Stimulated activated naive CD8-positive, alpha-beta T cell treated with anti-CD3 and anti-CD28 coated beads, Interleukin-15, amount 100 ng/mL, for 72 hours (primary cell): ENCODE measurements around the gene TNPO1.
A peak's percentile ranks its signal among the peaks of the same experiment; 100 is the strongest.

ENCODE experiments used
- ATAC-seq: fragments of 150-1000 bp; cut with Tn5 transposase; 2 replicates; pipeline ENCODE4 v1.10.0; 2021; ENCODE audit warnings: mild to moderate bottlenecking, moderate library complexity
- DNase-seq, 2 donors: peaks; one replicate each; pipeline ENCODE4 v3.0.0; 2021 to 2022
- H3K27ac Mint-ChIP-seq, 2 donors: one replicate each; pipeline ENCODE4 v1.8.0; 2022; ENCODE audit warnings: mild to moderate bottlenecking in 2 of 2, mixed read lengths in 2 of 2, moderate library complexity in 2 of 2
- H3K27me3 Mint-ChIP-seq: one replicate; pipeline ENCODE4 v1.8.0; 2022; ENCODE audit warnings: mixed read lengths
- H3K4me1 Mint-ChIP-seq: one replicate; pipeline ENCODE4 v1.8.0; 2022; ENCODE audit warnings: mild to moderate bottlenecking, mixed read lengths
- H3K4me3 Mint-ChIP-seq, 2 donors: one replicate each; pipeline ENCODE4 v1.8.0; 2022; ENCODE audit warnings: mild to moderate bottlenecking in 2 of 2, mixed read lengths in 2 of 2, moderate library complexity in 1 of 2
- H3K9me3 Mint-ChIP-seq, 2 donors: one replicate each; pipeline ENCODE4 v1.8.0; 2022; ENCODE audit warnings: mixed read lengths in 2 of 2

Gene TNPO1

DNA sequence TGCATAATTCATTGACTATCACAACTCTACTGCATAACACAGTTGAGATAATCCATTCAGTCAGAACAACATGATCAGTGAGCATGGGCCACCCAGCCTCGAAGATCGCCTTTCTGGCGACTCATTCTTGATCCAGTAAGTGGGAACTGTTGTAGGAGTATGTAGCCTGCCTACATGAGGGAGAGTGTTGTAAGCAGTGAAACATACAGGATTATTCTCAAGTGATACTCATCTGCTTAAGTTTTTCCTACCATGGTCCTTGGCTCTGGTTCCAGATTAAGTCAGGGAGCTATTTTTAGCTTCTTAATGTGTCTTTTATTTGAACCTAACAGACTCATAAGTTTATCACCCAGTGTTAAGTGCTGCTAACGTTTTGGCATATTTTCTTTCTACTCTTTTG is 44.0 kb downstream of the TNPO1 start:
- H3K9me3 Mint-ChIP-seq: no peaks in the 10 kb centered on the region
- H3K4me3 Mint-ChIP-seq: no peak overlapping the region
- no peak overlapping the region for H3K27ac Mint-ChIP-seq
- no peaks in the 10 kb centered on the region for H3K27me3 Mint-ChIP-seq
- DNase-seq (no peak), ATAC-seq (no peak)
- peaks cover 17% of the 10 kb centered on the region for H3K4me1 Mint-ChIP-seq

DNA sequence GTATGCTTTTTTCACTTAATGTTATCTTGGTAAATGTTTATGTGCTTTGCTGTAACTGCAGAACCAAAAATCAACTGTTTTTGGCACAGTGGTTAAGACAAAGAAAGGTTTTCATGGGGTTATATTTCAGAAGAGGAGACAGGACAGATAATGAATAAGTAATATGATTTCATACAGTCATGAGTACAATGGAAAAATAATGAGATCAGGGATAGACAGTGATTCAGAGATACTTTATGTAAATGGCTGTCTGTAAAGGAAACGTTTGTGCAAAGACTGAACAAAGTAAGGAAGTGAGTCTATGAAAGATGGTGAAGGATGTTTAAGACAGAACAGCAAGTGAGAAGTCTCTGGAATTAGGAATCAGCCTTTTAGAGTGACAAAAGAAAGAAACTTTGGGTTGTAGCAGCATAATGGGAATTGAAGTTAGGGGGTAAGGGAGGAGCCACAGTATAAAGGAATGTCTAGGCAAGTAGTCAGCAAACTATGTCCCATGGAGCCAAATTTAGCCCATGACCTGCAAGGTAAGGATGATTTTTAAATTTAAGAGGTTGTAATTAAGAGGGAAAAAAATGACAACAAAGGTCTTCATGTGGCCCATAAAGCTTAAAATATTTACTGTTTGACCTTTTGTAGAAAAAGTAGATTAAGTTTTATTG is 55.0 kb downstream of the TNPO1 start:
- DNase-seq (no peak), ATAC-seq (no peak)
- H3K4me3 Mint-ChIP-seq: no peak overlapping the region
- peaks cover 8% of the 10 kb centered on the region for H3K4me1 Mint-ChIP-seq
- H3K9me3 Mint-ChIP-seq: no peaks in the 10 kb centered on the region
- H3K27ac Mint-ChIP-seq: peak overlapping the region; percentile 71 to 73
- no peaks in the 10 kb centered on the region for H3K27me3 Mint-ChIP-seq

DNA sequence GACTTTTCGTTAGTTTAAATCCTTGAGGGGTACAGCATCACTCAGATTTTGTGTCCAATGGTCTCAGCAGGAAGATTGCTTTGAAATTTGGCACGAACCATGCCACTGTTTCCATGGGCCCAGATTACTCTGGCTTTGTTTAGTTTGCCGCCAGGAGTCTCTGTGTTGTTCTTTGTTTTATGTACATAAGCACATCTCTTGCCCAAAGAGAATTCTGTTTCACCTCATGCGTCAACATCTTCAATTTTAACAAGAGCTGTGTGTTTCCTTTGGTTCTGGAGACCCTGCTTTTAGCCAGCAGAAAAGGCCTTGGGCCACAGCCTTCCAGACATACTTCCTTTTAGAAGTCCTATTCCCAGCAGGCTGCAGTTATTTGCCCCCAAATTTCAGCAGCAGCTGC is 62.4 kb downstream of the TNPO1 start:
- no peaks in the 10 kb centered on the region for H3K9me3 Mint-ChIP-seq
- H3K27ac Mint-ChIP-seq: peak overlapping the region in 1 of 2 donors; percentile 40
- no peak overlapping the region for H3K4me3 Mint-ChIP-seq
- no peaks in the 10 kb centered on the region for H3K27me3 Mint-ChIP-seq
- ATAC-seq: no peak
- H3K4me1 Mint-ChIP-seq: peaks cover 4% of the 10 kb centered on the region
- no peak for DNase-seq

DNA sequence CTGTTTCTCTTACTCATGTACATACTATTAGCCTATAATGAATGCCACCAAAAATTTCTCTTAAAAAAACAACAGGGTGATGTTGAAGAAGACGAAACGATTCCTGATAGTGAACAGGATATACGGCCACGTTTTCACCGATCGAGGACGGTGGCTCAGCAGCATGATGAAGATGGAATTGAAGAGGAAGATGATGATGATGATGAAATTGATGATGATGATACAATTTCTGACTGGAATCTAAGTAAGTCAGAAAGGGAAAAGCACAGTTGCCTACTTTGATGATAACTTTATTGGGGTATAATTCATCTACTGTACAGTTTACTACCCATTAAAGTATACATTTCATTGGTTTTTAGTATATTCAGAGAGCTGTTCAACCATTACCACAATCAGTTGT is 66.5 kb downstream of the TNPO1 start:
- ATAC-seq (no peak), DNase-seq (no peak)
- H3K4me3 Mint-ChIP-seq: no peak overlapping the region
- H3K9me3 Mint-ChIP-seq: no peaks in the 10 kb centered on the region
- peaks cover 4% of the 10 kb centered on the region for H3K4me1 Mint-ChIP-seq
- H3K27me3 Mint-ChIP-seq: no peaks in the 10 kb centered on the region
- no peak overlapping the region for H3K27ac Mint-ChIP-seq

DNA sequence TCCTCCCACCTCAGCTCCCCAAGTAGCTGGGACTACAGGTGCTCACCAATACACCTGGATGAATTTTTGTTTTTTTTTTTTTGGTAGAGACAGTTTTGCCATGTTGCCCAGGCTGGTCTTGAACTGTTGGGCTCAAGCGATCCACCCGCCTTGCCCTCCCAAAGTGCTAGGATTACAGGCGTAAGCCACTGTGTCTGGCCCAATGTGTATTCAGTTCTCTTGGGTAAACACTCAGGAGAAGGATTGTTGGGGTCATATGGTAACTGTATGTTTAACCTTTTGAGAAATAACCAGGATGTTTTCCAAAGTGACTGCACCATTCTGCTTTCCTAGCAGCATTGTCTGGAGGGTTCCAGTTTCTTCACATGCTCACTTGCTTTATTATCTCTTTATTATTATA is 67.4 kb downstream of the TNPO1 start:
- H3K27ac Mint-ChIP-seq: no peak overlapping the region
- H3K4me1 Mint-ChIP-seq: peaks cover 4% of the 10 kb centered on the region
- ATAC-seq (no peak), DNase-seq (no peak)
- no peaks in the 10 kb centered on the region for H3K9me3 Mint-ChIP-seq
- H3K4me3 Mint-ChIP-seq: no peak overlapping the region
- no peaks in the 10 kb centered on the region for H3K27me3 Mint-ChIP-seq

DNA sequence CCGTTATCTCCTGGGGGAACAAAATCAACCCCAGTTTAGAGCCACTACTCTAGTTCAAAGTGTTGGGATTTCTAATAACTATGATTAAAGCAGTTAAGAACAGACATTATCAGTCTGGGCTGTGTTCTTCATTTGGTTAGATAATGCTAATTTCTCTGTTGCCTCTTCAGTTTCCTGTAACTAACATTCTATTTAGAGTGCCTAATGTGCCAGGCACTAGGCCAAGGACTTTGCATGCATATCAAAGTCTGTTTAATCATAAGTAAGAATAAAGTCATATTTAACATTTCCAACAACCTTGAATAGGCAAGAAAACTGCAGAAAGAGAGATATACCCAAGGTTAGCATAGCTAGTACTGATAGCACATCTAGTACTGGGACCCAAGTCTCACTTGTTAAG is 68.4 kb downstream of the TNPO1 start:
- no peaks in the 10 kb centered on the region for H3K9me3 Mint-ChIP-seq

DNA sequence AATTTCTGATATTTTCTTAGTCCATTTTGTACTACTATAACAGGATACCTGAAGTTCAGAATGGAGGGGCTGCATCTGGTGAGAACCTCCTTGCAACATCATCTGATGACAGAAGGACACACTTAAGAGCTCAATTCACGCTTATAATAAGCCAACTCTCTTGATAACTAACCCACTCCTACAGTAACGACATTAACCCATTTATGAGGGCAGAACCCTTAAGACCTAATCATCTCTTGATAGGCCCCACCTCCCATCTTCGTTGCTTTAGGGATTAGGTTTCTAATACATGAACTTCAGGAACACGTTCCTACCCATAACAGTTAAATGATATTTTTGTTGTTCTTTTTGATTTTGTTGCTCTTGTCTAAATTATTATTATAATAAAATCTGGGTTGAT is 69.4 kb downstream of the TNPO1 start:
- ATAC-seq (no peak), DNase-seq (no peak)
- Mint-ChIP-seq H3K9me3 (no peaks in the 10 kb centered on the region), H3K4me3 (no peak overlapping the region), H3K4me1 (peaks cover 4% of the 10 kb centered on the region), H3K27ac (no peak overlapping the region), H3K27me3 (no peaks in the 10 kb centered on the region)

More for the DNA sequence above, 68.4 kb downstream of the TNPO1 start:
- Mint-ChIP-seq H3K4me1 (peaks cover 4% of the 10 kb centered on the region), H3K27me3 (no peaks in the 10 kb centered on the region), H3K4me3 (no peak overlapping the region), H3K27ac (no peak overlapping the region)
- no peak for ATAC-seq
- no peak for DNase-seq

DNA sequence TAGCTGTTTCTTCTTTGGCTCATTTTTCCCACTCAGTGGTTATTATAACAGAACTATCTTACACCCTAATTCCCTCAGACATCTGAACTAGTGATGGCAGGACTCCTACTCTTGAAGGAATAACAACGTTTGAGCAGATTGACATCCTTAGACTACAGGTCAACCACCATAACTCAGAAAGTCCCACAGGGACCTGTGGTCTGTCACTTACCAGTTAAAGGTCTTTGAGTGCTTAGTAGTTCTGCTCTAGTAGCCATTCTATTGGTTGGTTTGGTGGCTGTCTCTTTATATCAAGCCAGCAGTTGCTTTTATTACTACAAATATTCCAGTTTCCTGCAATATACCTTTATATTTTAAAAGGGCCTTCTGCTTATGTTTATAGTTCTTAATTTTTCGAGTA is 72.1 kb downstream of the TNPO1 start:
- H3K27me3 Mint-ChIP-seq: no peaks in the 10 kb centered on the region
- H3K4me1 Mint-ChIP-seq: peaks cover under 1% of the 10 kb centered on the region
- DNase-seq (no peak), ATAC-seq (no peak)
- no peak overlapping the region for H3K4me3 Mint-ChIP-seq
- no peak overlapping the region for H3K27ac Mint-ChIP-seq
- no peaks in the 10 kb centered on the region for H3K9me3 Mint-ChIP-seq

DNA sequence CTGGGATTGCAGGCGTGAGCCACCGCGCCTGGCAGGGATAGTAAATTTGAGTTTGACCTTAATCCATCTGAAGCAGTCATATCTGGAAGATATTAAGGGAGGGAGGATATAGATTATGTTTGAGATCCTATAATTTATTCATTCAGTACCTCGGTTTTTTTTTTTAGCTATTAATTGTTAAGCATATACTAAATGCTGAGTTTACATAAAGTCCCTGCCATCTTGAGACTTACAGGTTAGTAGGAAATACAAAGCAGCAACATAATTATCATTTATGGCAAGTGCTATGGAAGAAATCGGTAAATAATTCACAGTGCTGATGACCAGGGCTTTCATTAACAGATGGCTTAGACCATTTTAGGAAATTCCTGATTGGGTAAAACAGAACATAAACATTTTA is 72.9 kb downstream of the TNPO1 start:
- ATAC-seq: no peak
- no peak overlapping the region for H3K4me3 Mint-ChIP-seq

DNA sequence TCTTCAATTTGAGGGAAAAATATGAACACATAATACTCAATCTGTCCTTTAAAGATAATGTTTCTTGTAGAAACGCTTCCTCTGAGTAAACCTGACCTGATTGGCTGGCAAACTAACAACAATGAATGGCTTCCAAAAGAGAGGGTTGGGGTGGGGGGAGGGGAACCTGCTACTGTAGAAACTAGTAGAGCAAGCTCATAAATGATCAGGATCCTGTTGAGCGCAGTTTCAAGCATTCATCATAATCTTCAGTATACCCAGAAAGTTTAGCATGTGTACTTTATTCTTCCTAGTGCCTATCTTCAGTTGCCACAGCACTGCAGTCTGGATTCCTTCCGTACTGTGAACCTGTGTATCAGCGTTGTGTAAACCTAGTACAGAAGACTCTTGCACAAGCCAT is 76.4 kb downstream of the TNPO1 start:
- H3K4me1 Mint-ChIP-seq: peaks cover 11% of the 10 kb centered on the region
- ATAC-seq (no peak), DNase-seq (no peak)
- no peak overlapping the region for H3K27ac Mint-ChIP-seq
- H3K4me3 Mint-ChIP-seq: no peak overlapping the region
- no peaks in the 10 kb centered on the region for H3K27me3 Mint-ChIP-seq
- no peaks in the 10 kb centered on the region for H3K9me3 Mint-ChIP-seq

More for the DNA sequence above, 72.9 kb downstream of the TNPO1 start:
- Mint-ChIP-seq H3K4me1 (no peaks in the 10 kb centered on the region), H3K27ac (peak overlapping the region in 1 of 2 donors; percentile 34), H3K27me3 (no peaks in the 10 kb centered on the region), H3K9me3 (no peaks in the 10 kb centered on the region)
- no peak for DNase-seq

DNA sequence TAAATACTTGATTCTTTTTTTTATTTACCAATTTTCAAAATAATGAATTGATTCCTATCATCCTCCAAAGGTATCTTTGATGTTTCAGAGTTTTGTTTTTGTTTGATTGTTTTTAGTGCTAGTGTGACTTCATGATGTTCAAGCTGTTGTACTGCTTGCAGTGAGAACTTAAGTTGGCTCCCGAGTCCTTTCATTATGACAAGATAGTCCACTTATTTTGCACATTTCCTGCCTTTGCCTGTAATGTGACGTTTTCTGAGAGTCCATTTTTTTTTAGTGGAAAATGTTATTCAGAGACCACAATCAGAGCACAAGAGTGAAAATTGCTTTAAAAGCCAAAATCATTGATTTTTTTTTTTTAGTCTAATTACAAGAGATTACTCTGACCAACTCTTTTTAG is 79.3 kb downstream of the TNPO1 start:
- Mint-ChIP-seq H3K9me3 (no peaks in the 10 kb centered on the region), H3K27me3 (no peaks in the 10 kb centered on the region), H3K27ac (peak overlapping the region in 1 of 2 donors; percentile 48), H3K4me1 (peaks cover 11% of the 10 kb centered on the region), H3K4me3 (peak overlapping the region in 1 of 2 donors; percentile 10)
- ATAC-seq: peak; percentile 84
- DNase-seq: no peak

DNA sequence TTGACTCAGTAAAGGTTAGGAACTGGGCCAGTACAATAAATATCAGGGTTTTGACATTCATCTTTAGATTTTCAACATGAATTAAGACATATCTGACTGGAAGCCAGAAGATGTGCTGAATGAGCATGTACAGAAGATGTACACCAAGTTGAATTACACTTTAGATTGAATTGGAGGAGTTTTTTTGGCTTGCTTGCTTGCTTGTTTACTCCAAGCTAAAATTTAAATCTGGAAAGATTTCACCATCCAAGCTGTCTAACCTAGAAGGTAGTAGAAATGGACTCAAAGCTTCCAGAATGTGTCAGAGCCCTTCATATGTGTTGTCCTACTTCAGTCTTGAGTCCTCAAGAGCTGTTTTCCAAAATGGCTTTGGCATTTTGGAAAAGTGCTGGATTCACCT is 90.3 kb downstream of the TNPO1 start:
- H3K4me3 Mint-ChIP-seq: no peak overlapping the region
- H3K27ac Mint-ChIP-seq: no peak overlapping the region
- DNase-seq (no peak), ATAC-seq (no peak)
- H3K9me3 Mint-ChIP-seq: no peaks in the 10 kb centered on the region
- no peaks in the 10 kb centered on the region for H3K4me1 Mint-ChIP-seq
- no peaks in the 10 kb centered on the region for H3K27me3 Mint-ChIP-seq

DNA sequence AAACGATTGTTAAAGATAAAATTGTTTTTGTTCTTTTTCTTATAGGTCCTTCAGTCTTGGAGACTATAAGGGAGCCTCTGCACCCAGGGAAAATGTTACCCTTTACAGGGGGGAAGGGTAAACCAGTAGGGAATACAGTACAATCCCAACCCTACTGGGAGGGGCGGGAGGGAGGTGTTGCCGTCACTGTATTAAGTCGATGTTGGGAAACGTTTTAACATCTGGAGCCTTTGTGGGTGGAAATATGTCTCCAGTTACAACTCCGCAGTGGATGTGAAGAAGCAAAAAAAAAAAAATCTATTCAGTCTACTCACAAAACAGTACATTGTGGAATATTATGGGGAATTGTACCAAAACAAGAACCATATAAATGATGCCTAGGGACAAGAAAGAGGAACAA is 92.2 kb downstream of the TNPO1 start:
- no peak for DNase-seq
- Mint-ChIP-seq H3K4me3 (no peak overlapping the region), H3K27ac (no peak overlapping the region), H3K27me3 (no peaks in the 10 kb centered on the region), H3K4me1 (no peaks in the 10 kb centered on the region), H3K9me3 (no peaks in the 10 kb centered on the region)
- ATAC-seq: no peak

DNA sequence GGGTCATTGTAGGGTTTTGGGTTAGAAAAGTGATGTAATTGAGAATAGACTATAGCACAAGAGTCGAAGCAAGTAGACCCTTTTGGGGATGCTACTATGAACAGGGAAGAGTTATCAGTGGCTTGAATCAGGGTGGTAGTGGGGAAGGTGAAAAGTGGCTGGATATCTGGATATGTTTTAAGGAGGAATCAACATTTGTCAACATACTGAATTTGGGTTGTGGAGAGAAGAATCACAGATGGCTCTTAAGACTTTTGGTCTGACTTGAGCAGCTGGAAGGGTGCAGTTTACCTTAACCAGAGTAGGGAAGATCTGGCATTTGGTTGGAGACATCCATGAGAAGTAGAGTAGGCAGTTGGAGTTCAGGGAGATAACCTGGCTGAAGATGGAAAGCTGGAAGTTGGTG is 100.9 kb downstream of the TNPO1 start:
- Mint-ChIP-seq H3K27me3 (no peaks in the 10 kb centered on the region), H3K4me3 (no peak overlapping the region), H3K27ac (no peak overlapping the region), H3K9me3 (no peaks in the 10 kb centered on the region), H3K4me1 (no peaks in the 10 kb centered on the region)
- ATAC-seq (no peak), DNase-seq (no peak)

DNA sequence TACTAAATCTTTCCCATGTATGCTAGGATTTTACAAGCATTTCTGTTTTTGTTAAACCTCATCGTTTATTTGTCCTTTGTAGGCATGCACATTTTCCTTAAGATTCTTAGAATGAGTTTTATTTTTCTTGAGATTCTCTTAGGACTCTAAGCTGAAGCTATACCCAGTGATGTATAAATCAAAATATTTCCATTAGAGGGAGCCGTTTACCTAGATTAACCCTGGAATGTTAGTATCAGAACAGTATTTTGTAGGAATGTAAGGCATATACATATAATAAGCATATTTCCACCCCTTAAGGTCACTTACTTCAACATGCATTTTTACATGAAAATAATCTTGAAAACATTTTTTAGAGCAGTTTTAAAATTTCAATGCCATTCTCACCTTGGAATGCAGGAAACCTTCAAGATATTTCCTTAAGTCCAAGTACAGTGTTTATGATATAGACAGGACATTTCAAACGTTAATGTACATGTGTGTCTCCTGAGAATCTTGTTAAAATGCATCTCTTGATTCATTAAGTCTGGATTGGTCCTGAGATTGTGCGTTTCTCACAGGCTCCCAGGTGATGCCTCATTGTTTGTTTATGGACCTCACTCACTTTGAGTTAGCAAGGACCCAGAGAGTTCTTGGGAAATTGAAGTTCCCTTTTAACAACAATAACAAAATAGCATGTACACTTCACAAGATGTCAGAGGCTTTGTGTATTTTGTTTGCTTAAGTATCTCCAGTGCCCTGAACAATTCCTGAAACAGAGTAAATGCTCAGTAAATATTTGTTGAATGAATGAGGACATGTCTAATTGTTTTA is 104.4 kb downstream of the TNPO1 start:
- no peak for ATAC-seq

DNA sequence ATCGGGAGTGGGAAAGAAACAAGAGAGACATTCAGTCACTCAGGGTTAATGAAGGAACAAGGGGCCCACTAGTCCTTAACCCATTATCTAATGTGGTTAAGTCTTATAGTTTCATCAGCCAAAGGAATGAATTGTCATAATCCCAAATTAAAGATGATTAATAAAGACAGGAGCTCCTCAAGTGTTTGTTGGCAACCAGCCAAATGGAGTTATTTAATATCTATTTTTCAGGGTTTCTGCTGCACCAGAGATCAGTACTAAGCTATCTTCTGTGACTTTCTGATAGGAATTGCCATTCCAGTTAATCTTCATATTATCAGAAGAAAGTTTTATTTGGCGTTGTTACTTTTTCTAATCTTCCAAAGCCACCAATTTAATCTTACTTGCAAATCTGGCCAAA is 105.4 kb downstream of the TNPO1 start:
- H3K9me3 Mint-ChIP-seq: no peaks in the 10 kb centered on the region
- ATAC-seq: no peak
- H3K4me1 Mint-ChIP-seq: no peaks in the 10 kb centered on the region
- no peak overlapping the region for H3K4me3 Mint-ChIP-seq
- DNase-seq: no peak
- H3K27me3 Mint-ChIP-seq: peaks cover 2% of the 10 kb centered on the region
- H3K27ac Mint-ChIP-seq: no peak overlapping the region

More for the DNA sequence above, 104.4 kb downstream of the TNPO1 start:
- DNase-seq: no peak
- Mint-ChIP-seq H3K27ac (no peak overlapping the region), H3K4me1 (no peaks in the 10 kb centered on the region), H3K27me3 (no peaks in the 10 kb centered on the region), H3K4me3 (no peak overlapping the region), H3K9me3 (no peaks in the 10 kb centered on the region)
